Gastrocnemius medialis (tissue), 4 donors: ENCODE results near the gene SLC34A3.

Source experiments
- CTCF ChIP-seq, 5 experiments: fragments of 450-650 bp in 3 of 5; fragments of 200-600 bp in 2 of 5; sonication (generic) in 2 of 5; IDR thresholded peaks in 4 of 5; conservative IDR thresholded peaks in 1 of 5; 1 replicate in 4 of 5; 2 replicates in 1 of 5; pipeline ENCODE4 v1.5.1; 2016 to 2019; ENCODE audit warnings: antibody characterized with exemption in 5 of 5, mild to moderate bottlenecking in 3 of 5, moderate library complexity in 3 of 5
- POLR2A ChIP-seq, 2 donors: fragments of 450-650 bp; IDR thresholded peaks; one replicate each; pipeline ENCODE4 v1.6.1; 2017; ENCODE audit warnings: antibody characterized with exemption in 2 of 2, mild to moderate bottlenecking in 2 of 2, moderate library complexity in 2 of 2

GRCh38 chr9:137217276-137218211, 13.2 kb upstream of the SLC34A3 start:
- TF ChIP-seq CTCF (IDR thresholded peaks at IDR 0.05 in 4 of 5, conservative IDR thresholded peaks at IDR 0.05 in 1 of 5) = no peak
- no peak for TF ChIP-seq POLR2A (IDR thresholded peaks at IDR 0.05)
